GM19043 (cell line): ENCODE results near the gene CLDN4.
"Not testable (repeated sequence)": the region's sequence is repeated elsewhere in the genome, so short reads cannot be mapped to it uniquely, and the experiment has no call there.

ENCODE experiments used
- ATAC-seq: cut with Tn5 transposase; IDR thresholded peaks from one replicate; pipeline ENCODE4 v1.9.1; 2021; ENCODE audit warnings: low read depth; ENCODE audit not compliant: unreplicated experiment

Gene CLDN4, protein sequence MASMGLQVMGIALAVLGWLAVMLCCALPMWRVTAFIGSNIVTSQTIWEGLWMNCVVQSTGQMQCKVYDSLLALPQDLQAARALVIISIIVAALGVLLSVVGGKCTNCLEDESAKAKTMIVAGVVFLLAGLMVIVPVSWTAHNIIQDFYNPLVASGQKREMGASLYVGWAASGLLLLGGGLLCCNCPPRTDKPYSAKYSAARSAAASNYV

DNA sequence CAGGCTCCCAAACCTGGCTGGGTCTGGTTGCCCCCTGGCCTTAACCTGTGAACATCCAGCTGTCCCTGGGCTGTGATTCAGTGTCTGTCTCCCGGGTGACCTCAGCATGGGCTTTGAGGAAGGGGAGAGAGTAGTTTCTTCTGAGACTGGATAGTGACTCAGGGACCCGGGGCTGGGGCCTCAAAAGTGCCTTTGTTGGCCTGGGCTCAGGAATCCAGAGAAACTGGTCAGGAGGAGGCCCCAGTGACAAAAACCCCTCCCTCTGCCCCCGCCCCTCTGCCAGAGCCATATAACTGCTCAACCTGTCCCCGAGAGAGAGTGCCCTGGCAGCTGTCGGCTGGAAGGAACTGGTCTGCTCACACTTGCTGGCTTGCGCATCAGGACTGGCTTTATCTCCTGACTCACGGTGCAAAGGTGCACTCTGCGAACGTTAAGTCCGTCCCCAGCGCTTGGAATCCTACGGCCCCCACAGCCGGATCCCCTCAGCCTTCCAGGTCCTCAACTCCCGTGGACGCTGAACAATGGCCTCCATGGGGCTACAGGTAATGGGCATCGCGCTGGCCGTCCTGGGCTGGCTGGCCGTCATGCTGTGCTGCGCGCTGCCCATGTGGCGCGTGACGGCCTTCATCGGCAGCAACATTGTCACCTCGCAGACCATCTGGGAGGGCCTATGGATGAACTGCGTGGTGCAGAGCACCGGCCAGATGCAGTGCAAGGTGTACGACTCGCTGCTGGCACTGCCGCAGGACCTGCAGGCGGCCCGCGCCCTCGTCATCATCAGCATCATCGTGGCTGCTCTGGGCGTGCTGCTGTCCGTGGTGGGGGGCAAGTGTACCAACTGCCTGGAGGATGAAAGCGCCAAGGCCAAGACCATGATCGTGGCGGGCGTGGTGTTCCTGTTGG is at the start of gene CLDN4:
Gene CLDN4 (plus strand): TSS at position 316 of the 903 bp plus-strand sequence. CDS start 206 bp downstream, at position 522.
- no peak for ATAC-seq

DNA sequence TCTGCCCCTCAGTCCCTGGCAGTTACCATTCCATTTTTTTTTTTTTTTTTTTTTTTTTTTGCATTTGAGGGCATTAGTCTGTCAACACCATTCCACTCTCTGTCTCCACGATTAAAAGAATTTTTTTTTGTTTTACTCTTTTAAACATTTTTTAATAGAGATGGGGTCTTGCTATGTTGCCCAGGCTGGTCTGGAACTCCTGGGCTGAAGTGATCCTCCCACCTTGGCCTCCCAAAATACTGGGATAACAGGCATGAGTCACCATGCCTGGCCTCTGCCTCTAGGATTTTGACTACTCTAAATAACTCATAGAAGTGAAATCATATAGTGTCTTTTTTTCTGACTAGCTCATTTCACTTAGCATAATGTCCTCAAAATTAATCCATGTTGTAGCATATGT is 44.2 kb upstream of the CLDN4 start:
- ATAC-seq, result no peak

DNA sequence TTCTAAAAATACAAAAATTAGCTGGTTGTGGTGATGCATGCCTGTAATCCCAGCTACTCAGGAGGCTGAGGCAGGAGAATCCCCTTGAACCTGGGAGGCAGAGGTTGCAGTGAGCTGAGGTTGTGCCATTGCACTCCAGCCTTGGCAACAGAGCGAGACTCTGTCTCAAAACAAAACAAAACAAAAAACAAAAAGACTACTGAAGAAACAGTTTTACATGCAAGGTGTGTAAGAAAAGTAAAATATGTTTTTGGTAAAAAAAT is 43.1 kb upstream of the CLDN4 start:
- ATAC-seq, result not testable (repeated sequence)

DNA sequence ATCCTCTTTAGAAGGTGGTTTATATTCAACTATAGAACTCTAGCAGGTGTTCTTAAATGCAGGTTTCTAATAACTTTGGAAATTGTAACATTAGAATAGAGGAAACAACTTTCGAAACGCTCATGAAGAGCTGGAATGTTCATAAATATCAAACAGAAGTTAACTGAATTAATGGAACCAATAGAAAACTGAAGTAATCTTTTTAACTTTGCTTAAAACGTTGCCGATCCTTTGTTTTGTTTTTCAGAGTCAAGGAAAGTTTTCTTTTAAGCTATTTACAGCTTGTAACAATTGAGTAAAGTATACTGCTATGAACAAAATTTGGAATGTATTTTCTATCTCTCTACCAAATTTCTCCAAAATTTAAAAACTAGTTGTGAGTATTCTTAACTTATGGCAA is 41.7 kb upstream of the CLDN4 start:
- ATAC-seq, result no peak

DNA sequence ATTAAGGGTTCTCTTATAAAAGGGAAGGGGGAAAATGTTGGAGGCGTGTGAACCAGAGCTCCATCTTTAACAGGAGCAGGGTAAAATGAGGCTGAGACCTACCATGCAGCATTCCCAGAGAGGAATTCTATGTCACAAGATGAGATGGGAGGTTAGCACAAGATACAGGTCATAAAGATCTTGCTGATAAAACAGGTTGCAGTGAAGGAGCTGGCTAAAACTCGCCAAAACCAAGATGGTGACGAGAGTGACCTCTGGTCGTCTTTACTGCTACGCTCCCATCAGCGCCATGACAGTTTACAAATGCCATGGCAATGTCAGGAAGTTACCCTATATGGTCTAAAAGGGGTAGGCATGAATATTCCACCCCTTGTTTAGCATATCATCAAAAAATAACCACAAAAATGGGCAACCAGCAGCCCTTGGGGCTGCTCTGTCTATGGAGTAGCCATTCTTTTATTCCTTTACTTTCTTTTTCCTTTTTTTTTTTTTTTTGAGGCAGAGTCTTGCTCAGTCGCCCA is 39.6 kb upstream of the CLDN4 start:
- ATAC-seq, result not testable (repeated sequence)

DNA sequence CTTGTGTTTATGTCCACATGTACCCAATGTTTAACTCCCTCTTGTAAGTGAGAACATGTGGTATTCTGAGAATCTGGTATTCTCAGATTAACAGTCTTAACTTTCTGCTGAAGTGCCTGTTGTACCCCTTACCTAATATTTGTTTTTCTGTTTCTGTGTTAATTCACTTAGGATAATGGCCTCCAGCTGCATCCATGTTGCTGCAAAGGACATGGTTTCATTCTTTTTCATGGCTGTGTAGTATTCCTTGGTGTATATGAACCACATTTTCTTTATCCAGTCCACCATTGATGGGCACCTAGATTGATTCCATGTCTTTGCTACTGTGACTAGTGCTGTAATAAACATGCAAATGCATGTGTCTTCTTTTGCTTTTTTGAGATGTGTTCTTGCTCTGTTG is 35.6 kb upstream of the CLDN4 start:
- ATAC-seq, result not testable (repeated sequence)

DNA sequence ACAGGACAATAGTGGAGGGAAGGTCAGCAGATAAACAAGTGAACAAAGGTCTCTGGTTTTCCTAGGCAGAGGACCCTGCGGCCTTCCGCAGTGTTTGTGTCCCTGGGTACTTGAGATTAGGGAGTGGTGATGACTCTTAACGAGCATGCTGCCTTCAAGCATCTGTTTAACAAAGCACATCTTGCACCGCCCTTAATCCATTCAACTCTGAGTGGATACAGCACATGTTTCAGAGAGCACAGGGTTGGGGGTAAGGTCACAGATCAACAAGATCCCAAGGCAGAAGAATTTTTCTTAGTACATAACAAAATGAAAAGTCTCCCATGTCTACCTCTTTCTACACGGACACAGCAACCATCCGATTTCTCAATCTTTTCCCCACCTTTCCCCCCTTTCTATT is 34.1 kb upstream of the CLDN4 start:
- ATAC-seq, result not testable (repeated sequence)

DNA sequence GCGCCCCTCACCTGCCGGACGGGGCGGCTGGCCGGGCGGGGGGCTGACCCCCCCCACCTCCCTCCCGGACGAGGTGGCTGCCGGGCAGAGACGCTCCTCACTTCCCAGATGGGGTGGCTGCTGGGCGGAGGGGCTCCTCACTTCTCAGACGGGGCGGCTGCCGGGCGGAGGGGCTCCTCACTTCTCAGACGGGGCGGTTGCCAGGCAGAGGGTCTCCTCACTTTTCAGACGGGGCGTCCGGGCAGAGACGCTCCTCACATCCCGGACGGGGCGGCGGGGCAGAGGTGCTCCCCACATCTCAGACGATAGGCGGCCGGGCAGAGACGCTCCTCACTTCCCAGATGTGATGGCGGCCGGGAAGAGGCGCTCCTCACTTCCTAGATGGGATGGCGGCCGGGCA is 33.6 kb upstream of the CLDN4 start:
- not testable (repeated sequence) for ATAC-seq

DNA sequence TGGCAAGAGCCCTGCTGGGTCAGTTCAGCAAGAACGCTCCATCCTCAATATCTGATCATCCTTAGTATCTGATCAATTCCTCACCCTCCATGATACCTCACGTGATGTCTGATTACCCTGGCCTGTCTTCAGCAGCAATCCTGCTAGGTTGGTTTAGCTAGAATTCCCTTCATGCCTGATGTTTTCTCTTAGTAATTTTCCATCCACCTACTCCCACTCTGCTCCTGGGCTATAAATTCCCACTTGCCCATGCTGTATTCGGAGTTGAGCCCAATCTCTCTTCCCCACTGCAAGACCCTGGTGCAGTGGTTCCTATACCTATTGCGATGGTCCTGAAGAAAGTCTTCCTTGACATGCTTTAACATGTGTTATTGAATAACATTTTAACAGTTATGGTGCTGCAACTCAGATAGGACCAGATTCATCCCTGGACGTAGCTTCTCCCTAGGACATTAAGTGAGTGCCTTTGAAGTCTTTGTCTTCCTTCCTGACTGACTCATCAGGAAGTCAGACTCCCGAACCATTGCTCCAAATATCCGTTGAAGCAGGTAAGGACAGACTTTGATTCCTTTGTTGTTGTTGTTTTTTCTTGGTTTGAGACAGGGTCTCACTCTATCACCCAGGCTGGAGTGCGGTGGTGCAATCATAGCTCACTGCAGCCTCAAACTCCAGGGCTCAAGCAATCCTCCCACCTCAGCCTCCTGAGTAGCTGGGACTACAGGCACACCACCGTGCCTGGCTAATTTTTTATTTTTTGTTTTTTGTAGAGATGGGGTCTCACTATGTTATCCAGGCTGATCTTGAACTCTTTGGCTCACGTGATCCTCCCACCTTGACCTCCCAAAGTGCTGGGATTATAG is 31.3 kb upstream of the CLDN4 start:
- no peak for ATAC-seq

DNA sequence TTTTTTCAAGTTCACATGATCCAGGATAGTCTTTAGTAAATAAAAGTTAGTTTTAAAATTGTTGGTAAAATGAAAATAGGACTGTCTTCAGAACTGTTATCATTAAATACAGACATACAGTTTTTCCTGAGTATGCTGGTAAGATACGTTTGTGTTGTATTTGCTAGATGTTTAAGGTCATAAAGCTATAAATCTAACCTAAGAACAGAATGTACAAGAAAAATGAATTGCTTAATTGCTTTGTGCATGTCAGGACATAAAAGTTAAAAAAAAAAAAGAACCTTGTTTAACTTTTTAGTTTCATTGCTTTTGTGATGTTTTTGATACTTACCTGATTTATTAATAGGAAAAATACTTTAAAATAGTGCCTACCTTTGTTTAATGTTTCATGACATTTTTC is 29.2 kb upstream of the CLDN4 start:
- ATAC-seq, result no peak

DNA sequence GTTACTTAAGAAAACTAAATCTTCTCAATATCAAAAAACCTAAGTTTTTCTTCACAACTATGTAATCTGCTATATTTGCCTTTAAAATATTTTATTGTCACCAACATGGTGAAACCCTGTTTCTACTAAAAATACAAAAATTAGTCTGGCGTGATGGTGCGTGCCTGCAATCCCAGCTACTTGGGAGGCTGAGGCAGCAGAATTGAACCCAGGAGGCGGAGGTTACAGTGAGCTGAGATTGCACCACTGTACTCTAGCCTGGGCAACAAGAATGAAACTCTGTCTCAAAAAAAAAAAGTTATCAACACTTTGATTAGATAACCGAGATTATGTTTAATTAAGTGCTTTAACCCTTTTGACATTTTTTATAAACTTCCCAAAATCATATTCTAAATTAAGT is 28.3 kb upstream of the CLDN4 start:
- ATAC-seq, result no peak

DNA sequence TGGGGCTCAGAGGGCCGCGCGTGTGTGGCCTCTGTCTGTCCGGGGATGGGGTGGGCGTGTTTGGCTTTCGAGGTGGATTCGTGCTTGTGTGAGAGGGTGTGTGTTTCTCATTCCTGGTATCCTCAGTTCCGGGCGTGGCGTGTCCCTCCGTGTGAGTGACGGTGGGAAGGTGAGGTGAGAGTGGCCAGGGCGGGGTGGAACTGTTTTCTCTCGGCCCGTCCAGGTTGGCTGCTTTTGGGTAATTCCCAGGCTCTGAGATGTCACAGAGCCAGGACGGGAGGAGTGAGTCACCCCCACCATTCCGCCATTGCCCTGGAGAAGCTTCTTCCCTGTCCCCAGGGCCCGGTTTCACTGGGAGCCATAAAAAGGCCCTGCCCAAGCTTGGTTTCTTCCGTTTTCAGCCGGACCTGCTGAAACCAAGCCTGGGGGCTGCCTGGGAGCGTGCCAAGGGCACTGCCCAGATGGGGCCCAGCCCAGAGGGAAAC is 21.3 kb upstream of the CLDN4 start:
- ATAC-seq, result no peak

DNA sequence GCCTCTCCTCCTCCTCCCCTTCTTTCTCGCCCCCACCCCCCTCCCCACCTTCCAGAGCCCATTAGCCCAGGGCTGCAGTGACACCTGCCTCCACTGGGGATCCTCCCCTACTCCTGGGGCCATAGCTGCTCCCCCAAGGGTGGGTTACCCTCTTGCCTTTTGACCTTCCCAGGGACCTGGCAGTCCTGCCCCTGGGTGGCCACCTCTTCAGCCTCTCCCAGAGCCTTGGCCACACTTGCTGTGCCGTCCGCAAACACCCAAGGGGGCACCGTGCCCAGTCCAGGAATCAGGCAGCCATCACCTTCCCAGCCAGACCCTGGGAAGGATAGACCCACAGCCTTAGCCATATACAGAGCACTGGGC is 19.8 kb upstream of the CLDN4 start:
- no peak for ATAC-seq

DNA sequence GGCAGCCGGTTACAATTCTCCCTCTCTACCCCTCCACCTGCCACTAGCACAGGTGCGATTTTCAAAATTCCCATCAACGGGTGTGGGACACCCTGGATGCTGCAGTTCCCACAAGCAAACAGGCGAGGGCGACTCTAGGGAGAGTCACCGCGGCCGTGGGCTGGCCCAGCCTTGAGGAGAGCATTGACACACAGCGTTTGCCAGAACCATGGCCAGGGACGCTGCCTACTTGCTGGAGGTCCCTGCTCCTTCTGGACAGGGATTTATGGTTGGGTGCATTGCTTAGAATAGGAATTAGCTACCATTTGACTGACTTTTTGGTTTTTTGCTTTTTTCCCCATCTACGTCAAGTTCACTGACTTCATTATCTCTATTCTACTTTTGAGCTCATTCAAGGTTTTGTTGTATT is 19.0 kb upstream of the CLDN4 start:
- no peak for ATAC-seq

DNA sequence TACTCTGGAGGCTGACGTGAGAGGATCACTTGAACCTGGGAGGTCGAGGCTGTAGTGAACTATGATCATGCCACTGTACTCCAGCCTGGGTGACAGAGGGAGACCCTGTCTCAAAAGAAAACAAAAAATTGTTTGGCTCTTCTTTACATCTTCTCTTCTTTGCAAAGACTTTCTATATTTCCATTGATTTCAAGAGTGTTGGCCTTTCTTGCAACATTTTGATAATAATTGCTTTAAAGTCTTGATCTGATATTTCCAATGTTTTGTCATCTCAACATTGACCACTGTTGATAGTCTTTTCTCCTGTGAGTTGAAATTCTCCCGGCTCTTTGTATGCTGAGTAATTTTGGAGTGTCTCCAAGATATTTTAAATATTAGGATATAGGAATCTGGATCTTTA is 17.8 kb upstream of the CLDN4 start:
- no peak for ATAC-seq

DNA sequence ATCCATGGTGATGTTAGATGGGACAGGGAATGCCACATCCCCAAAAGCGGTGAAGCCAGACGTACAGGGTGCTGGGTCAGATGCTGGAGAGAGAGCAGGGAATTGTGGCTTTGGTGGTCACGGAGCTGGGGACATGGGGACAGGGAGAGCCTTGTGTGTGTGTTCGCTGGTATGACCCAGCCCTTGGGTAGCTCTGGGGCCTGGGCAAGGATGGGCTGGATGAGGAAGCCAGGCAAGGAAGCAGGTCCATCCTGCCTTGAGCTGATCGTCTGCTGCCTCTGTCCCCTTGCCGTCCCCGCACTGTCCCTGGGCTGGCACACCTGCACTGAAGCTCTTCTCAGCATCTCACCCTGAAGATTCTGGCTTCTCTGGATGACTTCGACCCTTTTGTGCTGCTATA is 15.4 kb upstream of the CLDN4 start:
- ATAC-seq, result no peak

DNA sequence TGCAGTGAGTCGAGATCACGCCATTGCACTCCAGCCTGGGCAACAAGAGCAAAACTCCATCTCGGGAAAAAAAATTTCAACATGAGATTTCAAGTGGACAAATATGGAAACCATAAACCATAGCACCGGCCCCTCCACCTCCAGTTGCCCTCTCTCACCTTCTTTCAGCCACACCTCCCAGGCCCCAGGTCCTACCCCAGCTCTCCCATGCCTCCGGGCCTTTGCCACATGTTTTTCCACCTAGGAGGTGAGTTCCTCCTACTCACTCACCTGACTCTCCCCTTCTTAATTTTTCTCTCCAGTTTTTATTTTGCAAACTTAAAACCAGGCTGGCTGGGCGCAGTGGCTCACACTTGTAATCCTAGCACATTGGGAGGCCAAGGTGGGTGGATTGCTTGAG is 13.7 kb upstream of the CLDN4 start:
- ATAC-seq, result no peak

DNA sequence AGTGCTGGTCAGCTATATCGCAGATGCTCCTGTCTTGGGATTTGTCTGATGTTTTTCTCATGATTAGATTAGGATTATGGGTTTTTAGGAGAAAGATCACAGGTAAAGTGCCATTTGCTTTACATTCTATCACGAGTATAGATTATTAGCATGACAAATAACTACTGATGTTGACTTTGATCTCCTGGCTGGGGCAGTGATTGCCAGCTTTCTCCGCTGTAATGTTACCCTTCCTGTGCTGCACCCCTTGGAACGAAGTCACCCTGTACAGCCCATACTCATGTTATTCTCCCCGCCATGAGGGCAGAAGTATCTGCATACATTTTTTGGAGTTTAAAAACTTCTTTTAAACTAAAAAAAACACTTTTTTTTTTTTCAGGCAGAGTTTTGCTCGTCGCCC is 10.8 kb upstream of the CLDN4 start:
- ATAC-seq, result no peak

DNA sequence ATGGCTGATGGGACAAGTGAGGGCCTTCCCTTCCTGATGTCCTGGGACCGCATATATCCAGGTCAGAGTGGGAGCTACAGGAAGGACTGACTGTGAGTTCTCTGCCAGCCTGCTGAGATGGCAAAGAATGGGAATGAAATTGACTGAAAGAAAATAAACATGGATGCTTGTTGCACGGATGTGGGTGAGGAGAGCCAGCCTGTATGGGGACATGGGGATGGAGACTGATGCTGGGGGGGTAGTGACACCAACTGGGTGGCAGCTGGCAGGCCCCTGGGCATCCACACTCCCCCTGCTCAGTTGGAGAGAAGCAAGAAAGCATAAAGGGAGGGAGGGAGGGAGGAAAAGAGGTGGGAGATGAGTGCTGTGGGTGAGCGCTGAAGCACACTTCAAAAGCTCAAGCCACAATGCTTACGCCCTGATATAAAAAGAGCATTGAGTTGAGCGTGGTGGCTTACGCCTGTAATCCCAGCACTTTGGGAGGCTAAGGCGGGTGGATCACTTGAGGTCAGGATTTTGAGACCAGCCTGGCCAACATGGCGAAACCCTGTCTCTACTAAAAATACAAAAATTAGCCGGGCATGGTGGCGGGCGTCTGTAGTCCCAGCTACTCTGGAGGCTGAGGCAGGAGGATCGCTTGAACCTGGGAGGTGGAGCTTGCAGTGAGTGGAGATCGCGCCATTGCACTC is 9.1 kb upstream of the CLDN4 start:
- not testable (repeated sequence) for ATAC-seq

DNA sequence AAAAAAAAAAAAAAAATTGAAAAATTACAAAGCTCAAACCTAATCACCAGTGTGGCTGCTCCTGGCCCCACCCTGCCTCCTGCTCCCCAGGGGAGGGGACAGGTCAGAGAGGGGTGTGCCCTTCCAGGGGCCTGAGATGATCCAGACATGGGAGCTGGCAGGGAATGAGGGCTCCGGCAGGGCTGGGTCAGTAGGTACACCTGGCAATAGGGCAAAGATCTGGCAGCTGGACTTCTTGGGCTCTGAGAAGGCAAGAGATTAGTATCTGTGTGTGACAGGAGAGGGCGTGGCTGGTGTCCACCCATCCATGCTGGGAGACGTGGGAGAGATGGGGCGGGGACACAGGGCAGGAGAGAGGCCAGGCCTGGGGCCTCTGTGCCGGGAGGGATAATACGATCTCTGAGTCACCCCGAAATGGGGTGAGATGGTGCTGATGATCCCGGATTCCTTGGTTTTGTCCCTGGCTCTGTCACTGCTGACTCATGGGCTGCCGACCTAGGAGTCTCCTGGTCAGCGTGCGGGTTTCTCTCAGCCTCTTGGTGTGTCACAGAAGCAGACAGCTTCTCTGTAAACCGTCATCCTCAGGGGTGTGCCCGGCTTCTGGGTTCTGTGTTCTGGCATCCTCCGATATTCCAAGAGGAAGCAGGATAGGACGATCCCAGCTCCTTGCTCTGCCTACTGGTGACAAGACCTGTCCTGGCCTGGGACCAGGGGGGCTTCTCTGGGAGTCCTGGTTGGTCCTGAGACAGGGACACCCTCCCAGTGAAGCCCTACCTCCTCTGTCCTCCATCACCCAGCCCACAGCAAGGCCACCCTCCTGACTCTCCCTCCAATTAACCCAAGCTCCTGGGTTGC is 8.2 kb upstream of the CLDN4 start:
- ATAC-seq, result no peak
